ENCODE results near the gene TMEM37.

TMEM37 gene

GRCh38 chr2:119462574-119462973 is 30.9 kb downstream of the TMEM37 start:
- DNase-seq, result no peak

GRCh38 chr2:119463136-119463535 is 31.5 kb downstream of the TMEM37 start:
- DNase-seq, result no peak

GRCh38 chr2:119463990-119464389 is 32.3 kb downstream of the TMEM37 start:
- DNase-seq, result no peak

- no peak for DNase-seq
Observed at GRCh38 chr2:119464981-119465380, 33.3 kb downstream of the TMEM37 start.

GRCh38 chr2:119465687-119466086 is 34.0 kb downstream of the TMEM37 start:
- DNase-seq, result no peak

- no peak for DNase-seq
Observed at GRCh38 chr2:119466373-119466772, 34.7 kb downstream of the TMEM37 start.

- DNase-seq, result no peak
Observed at GRCh38 chr2:119468154-119468955, 36.7 kb downstream of the TMEM37 start.

- no peak for DNase-seq
Observed at GRCh38 chr2:119469131-119469530, 37.5 kb downstream of the TMEM37 start.

- no peak for DNase-seq
Observed at GRCh38 chr2:119469661-119470297, 38.1 kb downstream of the TMEM37 start.

- no peak for DNase-seq
Observed at GRCh38 chr2:119472749-119473148, 41.1 kb downstream of the TMEM37 start.

- DNase-seq, result no peak
Observed at GRCh38 chr2:119473621-119474370, 42.1 kb downstream of the TMEM37 start.

- DNase-seq, result no peak
Observed at GRCh38 chr2:119474371-119475224, 42.9 kb downstream of the TMEM37 start.

GRCh38 chr2:119475225-119475856 is 43.7 kb downstream of the TMEM37 start:
- DNase-seq, result no peak

GRCh38 chr2:119475857-119476244 is 44.2 kb downstream of the TMEM37 start:
- DNase-seq, result no peak

- peak; percentile 68 for DNase-seq
Observed at GRCh38 chr2:119476301-119477112, 44.9 kb downstream of the TMEM37 start.

- no peak for DNase-seq
Observed at GRCh38 chr2:119477113-119477505, 45.5 kb downstream of the TMEM37 start.

GRCh38 chr2:119478188-119478977 is 46.7 kb downstream of the TMEM37 start:
- DNase-seq, result no peak

- no peak for DNase-seq
Observed at GRCh38 chr2:119478978-119479295, 47.3 kb downstream of the TMEM37 start.

GRCh38 chr2:119480184-119480583 is 48.5 kb downstream of the TMEM37 start:
- DNase-seq, result no peak

GRCh38 chr2:119480718-119481142 is 49.1 kb downstream of the TMEM37 start:
- DNase-seq, result no peak
